NCI-H446 (cell line): ENCODE measurements around the gene ZNF621.
A peak's percentile ranks its signal among the peaks of the same experiment; 100 is the strongest.

Experiments used
- DNase-seq, 2 experiments: peaks; one replicate each; lab custom pipeline; 2025; lab: John Stamatoyannopoulos, UW

The ZNF621 gene

DNA sequence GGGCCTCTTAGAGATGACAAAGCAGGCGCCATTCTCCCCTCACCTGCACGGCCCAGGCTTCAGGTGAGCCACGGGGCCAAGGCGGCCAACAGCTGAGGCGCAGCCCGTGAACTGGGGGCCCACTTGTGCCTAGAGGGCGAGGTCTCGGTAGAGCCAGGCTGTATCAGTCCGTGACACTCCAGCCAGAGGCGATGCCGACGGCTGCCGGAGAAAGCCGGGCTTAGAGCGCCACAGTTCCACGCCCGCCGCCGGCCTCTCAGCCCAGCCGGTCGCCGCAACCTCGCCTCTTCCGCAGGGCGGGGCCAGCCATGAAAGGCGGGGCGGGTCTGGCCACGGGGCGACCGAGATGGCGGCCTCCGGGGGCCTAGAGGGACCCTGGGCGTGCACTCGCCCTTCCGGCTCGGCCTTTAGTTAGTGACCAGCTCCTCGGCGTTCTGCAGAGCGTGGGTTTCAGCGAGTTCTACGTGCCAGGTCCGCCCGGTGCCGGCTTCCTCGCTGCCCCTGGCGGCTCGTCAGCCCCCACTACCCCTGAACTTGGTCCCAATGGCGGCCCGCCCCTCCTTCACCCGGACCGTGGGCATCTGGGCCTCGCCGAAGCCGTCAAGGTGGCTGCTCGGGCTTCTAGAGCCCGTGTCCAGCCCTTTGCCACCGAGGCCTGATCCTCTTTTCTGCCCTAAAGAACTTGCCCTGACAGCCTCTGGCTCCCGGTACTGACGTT, at the start of gene ZNF621:
ZNF621 (plus strand) TSS at position 393 of the 718 bp plus-strand sequence. CDS start 881 bp downstream, outside the sequence.
- DNase-seq: peak; percentile 15 to 66

DNA sequence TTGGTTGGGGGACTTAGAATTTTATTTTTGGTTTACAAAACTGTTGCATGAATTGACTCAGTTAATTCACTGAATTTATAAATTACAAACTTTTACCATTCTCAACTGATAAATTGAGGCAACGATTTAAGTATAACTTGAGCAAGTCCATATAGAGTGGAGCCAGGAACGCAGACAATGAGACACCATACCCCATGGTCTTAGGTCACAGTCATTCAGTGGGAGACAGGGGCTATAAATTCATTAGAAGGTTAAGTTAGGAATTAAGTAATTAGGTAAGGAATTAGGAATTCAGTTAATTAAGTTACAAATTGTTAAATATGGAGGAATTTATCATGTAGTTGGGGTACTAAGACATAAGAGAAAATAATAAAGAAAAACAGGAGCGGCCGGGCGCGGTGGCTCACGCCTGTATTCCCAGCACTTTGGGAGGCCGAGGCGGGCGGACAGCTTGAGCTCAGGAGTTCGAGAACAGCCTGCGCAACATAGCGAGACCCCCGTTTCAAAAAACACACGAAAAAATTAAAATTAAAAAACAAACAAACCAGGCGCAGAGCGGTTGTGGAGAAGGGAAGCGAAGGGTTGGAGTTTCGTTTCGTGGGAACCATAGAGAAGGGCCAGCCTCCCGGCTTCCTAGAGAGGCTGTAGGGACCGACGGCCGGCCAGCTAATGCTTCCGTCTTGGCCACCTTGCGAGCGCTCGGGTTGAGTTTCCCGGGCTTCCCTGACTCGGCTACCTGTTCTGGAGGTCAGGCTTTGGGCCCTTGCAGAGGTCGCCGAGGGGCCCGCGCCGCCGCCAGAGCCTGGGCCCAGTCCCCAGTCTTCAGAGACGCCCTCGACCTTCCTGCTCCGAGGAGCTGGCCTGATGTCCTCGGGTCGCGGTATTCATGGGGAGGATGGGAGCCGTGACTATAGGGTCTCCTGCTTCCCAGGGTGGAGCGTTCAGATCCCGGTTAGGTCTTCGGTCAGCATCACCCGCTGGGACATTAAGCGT, 48.0 kb upstream of the ZNF621 start, which contains the start of gene ZNF619:
ZNF619 (plus strand) TSS at position 645 of the 993 bp plus-strand sequence. CDS start 858 bp downstream, outside the sequence.
- peak; percentile 13 to 45 for DNase-seq

- no peak for DNase-seq
Observed at GRCh38 chr3:40477666-40478065, 47.1 kb upstream of the ZNF621 start.

DNA sequence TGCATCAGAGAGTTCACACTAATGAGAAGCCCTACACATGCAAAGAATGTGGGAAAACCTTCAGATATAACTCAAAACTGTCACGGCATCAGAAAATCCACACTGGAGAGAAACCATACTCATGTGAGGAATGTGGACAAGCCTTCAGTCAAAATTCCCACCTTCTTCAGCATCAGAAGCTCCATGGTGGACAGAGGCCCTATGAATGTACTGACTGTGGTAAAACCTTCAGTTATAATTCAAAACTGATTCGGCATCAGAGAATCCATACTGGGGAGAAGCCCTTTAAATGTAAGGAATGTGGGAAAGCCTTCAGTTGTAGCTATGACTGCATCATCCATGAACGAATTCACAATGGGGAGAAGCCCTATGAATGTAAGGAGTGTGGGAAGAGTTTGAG, 37.6 kb upstream of the ZNF621 start:
- no peak for DNase-seq

DNA sequence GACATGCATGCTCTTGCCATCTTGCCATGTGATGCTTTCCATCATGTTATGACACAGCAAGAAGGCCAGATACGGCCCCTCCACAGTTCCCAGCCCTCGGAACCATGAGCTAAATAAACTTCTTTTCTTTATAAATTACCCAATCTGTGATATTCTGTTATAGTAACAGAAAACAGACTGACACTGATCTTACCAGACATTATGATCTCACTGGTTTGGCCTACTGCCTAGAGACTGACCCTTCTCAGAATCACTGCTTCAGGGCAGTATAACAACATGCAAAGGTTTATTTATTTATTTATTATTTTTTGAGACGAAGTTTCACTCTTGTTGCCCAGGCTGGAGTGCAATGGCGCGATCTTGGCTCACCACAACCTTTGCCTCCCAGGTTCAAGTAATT, 33.8 kb upstream of the ZNF621 start:
- no peak for DNase-seq

GRCh38 chr3:40494698-40495097, 30.1 kb upstream of the ZNF621 start:
- no peak for DNase-seq

DNA sequence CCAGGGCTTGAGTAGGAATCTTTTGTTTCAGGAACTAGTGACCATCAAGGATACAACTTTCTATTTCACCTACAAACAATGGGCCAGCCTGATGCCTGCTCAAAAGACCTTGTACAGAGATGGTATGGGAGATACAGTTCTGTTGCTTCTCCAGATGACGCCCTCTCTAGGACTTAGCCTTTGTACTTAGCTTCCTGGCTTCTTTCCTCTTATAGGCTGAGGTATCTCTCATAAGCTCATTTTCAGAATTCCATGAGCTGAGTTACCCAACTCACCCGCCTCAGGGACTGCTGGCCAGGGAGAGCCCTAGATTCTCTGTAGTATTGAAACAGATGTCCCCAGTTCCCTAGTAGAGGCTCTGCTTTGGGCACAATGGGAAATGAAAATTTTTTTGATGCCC, 27.5 kb upstream of the ZNF621 start:
- no peak for DNase-seq

DNA sequence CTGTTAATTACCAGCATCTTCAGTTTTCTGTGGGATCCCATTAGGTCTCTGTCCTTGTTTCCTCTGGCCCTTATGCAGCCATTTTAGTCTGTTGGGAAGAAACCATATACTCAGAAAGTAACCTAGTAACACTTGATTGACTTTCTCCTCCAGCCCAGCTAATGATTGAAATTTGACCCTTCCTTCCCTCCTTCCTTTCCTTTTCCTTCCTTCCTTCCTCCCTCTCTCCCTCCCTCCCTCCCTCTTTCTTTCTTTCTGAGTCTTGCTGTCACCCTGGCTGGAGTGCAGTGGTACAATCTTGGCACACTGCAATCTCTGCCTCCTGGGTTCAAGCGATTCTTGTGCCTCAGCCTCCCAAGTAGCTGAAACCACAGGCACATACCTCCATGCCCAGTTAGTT, 24.8 kb upstream of the ZNF621 start:
- no peak for DNase-seq

GRCh38 chr3:40502034-40502433, 22.7 kb upstream of the ZNF621 start:
- DNase-seq: no peak

GRCh38 chr3:40504636-40505430, 19.9 kb upstream of the ZNF621 start:
- DNase-seq: no peak

DNA sequence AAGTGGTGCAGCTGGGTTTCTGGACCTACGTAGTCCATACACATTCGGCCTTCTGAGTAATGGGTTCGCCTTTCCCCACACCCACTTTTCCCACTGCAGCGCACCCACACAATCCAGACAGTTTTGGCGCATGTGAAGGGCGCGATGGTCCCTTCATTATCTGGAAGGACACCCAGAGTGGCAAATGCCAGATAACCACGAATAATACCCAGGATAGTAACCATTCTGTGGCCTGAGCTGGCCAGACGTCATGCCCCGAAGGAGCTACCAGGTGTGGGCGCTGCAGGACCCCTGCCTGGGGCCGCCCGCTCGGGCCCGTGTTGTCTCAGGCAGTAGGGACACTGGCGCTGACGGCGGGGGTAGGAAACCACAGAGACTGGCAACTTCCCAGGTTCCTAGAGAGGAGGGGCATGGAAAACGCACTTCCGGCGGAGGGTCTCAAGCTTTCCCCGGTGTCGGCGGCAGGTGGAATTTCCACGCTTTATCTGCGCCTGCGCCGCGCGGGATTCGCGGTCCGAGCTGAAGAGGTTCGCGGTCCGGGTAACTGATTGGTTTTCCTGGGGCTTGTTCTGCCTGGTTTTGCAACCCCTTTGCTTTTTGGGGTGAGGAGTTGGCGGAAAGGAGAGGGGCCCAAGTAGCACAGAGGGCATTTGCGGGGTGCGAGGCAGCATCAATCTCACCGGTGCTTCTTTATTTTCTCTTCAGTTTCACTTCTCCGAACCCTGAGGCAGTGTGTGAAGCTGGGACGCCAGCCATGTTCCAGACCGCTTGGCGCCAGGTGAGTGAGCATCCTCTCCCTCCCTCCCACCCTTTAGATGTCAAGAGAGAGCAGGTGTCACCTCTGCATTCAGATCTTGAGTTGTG, 18.9 kb upstream of the ZNF621 start, which contains the start of gene ZNF620:
ZNF620 (plus strand) TSS at position 441 of the 864 bp plus-strand sequence; CDS start at position 755, 314 bp downstream.
- peak; percentile 7 to 80 for DNase-seq

DNA sequence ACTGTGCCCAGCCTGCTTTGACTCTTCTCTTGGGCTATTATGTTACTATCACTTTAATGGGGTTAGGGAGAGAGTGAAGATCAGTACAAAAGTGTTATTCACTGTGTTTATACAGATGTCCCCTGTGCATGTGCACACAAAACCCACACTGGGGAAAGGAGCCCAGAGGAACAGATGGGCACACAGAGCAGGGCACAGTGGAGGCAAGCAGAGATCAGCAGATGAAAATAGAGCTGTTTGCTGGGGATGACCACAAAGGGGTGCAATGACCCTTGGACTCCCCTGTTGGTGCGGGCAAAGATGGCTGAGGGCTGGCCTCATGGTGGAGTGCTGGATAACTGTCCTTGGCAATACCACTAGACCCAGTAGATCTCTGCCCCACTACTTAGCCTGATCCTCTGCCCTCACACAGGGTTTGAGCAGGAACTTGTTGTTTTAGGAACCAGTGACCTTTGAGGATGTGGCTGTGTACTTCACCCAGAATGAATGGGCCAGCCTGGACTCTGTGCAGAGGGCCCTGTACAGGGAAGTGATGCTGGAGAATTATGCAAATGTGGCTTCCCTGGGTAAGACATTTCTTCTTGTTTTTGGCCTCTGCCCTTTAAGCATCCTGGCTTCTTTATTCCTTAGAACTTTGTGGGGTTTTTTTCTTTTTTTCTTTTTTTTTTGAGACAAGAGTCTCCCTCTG, 13.6 kb upstream of the ZNF621 start:
- no peak for DNase-seq

GRCh38 chr3:40516201-40516600, 8.6 kb upstream of the ZNF621 start:
- DNase-seq: no peak

DNA sequence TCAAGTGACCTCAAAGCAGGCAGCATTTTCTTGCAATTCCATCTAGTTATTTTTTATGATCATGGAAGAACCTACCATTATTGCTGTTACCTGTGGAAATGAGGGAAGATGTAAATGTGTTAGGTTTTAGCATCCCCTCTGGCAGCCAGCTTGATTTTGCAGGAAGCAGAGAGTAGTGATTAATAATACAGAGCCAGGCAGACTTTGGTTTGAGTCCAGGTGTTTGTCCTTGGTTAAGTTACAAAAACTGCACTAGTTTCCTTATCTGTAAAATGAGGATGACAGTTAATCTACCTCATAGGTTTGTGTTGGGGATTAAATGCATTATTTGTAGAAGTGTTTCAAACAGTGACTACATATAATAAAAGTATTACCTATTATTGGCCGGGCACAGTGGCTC, 6.7 kb upstream of the ZNF621 start:
- no peak for DNase-seq

- no peak for DNase-seq
Observed at GRCh38 chr3:40518848-40519247, 5.9 kb upstream of the ZNF621 start.

DNA sequence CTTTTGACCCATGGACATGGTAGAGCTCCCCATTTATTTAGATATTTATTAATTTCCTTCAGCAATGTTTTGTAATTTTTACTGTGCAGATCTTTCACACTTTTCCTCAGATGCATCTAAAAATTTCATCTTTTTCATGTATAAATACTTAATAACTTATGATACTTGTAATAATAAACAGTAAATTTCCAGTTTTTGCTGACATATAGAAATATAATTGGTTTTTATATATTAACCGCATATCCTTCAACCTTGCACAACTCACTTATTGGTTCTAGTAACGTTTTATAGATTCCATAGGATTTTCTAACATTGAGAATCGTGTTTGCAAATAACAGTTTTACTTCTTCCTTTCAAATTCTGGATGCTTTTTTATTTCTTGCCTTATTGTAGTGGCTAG, 3.5 kb upstream of the ZNF621 start:
- no peak for DNase-seq

GRCh38 chr3:40523781-40524180, 979 bp upstream of the ZNF621 start:
- DNase-seq: no peak

- no peak for DNase-seq
Observed at GRCh38 chr3:40524222-40524567, 565 bp upstream of the ZNF621 start.

DNA sequence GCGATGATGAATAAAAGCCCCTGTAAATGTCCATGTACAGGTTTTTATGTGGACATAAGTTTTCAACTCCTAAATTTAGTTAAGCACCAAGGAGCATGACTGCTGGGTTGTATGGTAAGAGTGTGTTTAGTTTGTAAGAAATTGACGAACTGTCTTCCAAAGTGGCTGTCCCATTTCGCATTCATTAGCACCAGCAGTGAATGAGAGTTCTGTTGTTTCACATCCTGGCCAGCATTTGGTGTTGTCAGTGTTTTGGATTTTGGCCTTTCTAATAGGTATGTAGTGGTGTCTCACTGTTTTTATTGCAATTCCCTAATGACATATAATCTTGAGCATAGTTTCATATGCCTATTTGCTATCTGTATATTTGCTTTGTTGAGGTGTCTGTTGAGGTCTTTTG, 3.7 kb downstream of the ZNF621 start:
- no peak for DNase-seq

GRCh38 chr3:40532252-40532651, 7.5 kb downstream of the ZNF621 start:
- no peak for DNase-seq
